HepG2 (cell line): ENCODE data around the gene CHPF. TPM values are rescaled to one million over a fixed set of nuclear protein-coding genes. Genes with fewer than 3 reads are reported as not detected.
A peak's percentile ranks its signal among the peaks of the same experiment; 100 is the strongest.

ENCODE experiments used
- ATRX ChIP-seq: sonication (generic); formaldehyde crosslinking; IDR thresholded peaks from 2 replicates; pipeline ENCODE4 v1.4.0; 2020; ENCODE audit warnings: missing genetic modification reagents, borderline replicate concordance
- BHLHE40 ChIP-seq: IDR thresholded peaks from 2 replicates; pipeline ENCODE4 v1.6.1; 2011; ENCODE audit warnings: low read length, improper control_type of control experiment
- CAMTA2 ChIP-seq: sonication (generic); formaldehyde crosslinking; IDR thresholded peaks from 2 replicates; pipeline ENCODE4 v1.4.0; 2020; ENCODE audit warnings: mild to moderate bottlenecking, missing genetic modification reagents, borderline replicate concordance
- CBFB ChIP-seq: sonication (generic); formaldehyde crosslinking; IDR thresholded peaks from 2 replicates; pipeline ENCODE4 v1.4.0; 2020; ENCODE audit warnings: missing genetic modification reagents
- FOXJ3 ChIP-seq: sonication (generic); formaldehyde crosslinking; IDR thresholded peaks from 2 replicates; pipeline ENCODE4 v1.4.0; 2020; ENCODE audit warnings: missing genetic modification reagents, mild to moderate bottlenecking, borderline replicate concordance
- ISL2 ChIP-seq: sonication (generic); formaldehyde crosslinking; IDR thresholded peaks from 2 replicates; pipeline ENCODE4 v1.5.0; 2020; ENCODE audit warnings: missing genetic modification reagents
- KLF15 ChIP-seq: sonication (generic); formaldehyde crosslinking; IDR thresholded peaks from 2 replicates; pipeline ENCODE4 v1.8.1; 2023; ENCODE audit warnings: borderline replicate concordance, mild to moderate bottlenecking, inconsistent platforms, missing genetic modification reagents, mixed read lengths
- PHF5A ChIP-seq: IDR thresholded peaks from one replicate; pipeline ENCODE4 v1.6.1; 2018; ENCODE audit warnings: low read depth, missing genetic modification reagents; ENCODE audit not compliant: unreplicated experiment
- TCF7L2 ChIP-seq: IDR thresholded peaks from 2 replicates; pipeline ENCODE4 v1.6.1; 2011; ENCODE audit warnings: mild to moderate bottlenecking, low read depth, low read length, moderate library complexity
- TFDP1 ChIP-seq: IDR thresholded peaks from 2 replicates; pipeline ENCODE4 v1.6.1; 2016; ENCODE audit warnings: missing compliant biosample characterization, missing genetic modification reagents, borderline replicate concordance
- ZFP36L1 ChIP-seq: sonication (generic); formaldehyde crosslinking; IDR thresholded peaks from 2 replicates; pipeline ENCODE4 v1.8.0; 2022; ENCODE audit warnings: mild to moderate bottlenecking, missing genetic modification reagents, moderate library complexity
- ZNF136 ChIP-seq: sonication (generic); formaldehyde crosslinking; IDR thresholded peaks from 2 replicates; pipeline ENCODE4 v1.8.1; 2022; ENCODE audit warnings: low read depth, mild to moderate bottlenecking, moderate library complexity, missing genetic modification reagents
- ZNF143 ChIP-seq: sonication (generic); formaldehyde crosslinking; IDR thresholded peaks from 2 replicates; pipeline ENCODE4 v1.4.0; 2020; ENCODE audit warnings: missing genetic modification reagents
- ZNF550 ChIP-seq: sonication (generic); formaldehyde crosslinking; IDR thresholded peaks from 2 replicates; pipeline ENCODE4 v1.4.0; 2020; ENCODE audit warnings: mild to moderate bottlenecking, missing genetic modification reagents, borderline replicate concordance
- ZNF567 ChIP-seq: sonication (generic); formaldehyde crosslinking; IDR thresholded peaks from 2 replicates; pipeline ENCODE4 v1.8.1; 2023; ENCODE audit warnings: mild to moderate bottlenecking, missing genetic modification reagents, borderline replicate concordance
- polyA plus RNA-seq, 8 experiments: library from polyadenylated mRNA; depleted of rRNA in 3 of 8; stranded (reverse) in 7 of 8; unstranded in 1 of 8; fragments of >200 nt; fragmentation: Illumina TruSeq in 4 of 8; extraction: Trizol in 4 of 8; gene quantifications; 2 replicates each; pipeline versions ENCODE4 v1.2.1 to v1.2.3, GENCODE V29; 2011 to 2016; ENCODE audit warnings: low read depth in 4 of 8, missing spikeins in 1 of 8, mixed read lengths in 1 of 8; ENCODE audit not compliant: insufficient read depth in 1 of 8
- total RNA-seq, 5 experiments: library from RNA; depleted of rRNA; stranded (reverse); fragments of >200 nt; fragmentation: Illumina TruSeq; extraction: Trizol; gene quantifications; 2 replicates each; pipeline ENCODE4 v1.2.3, GENCODE V29; 2016; ENCODE audit warnings: low read depth in 1 of 5
- TF ChIP-seq, protein P1 (sequence below): sonication (generic); formaldehyde crosslinking; IDR thresholded peaks from 2 replicates; pipeline ENCODE4 v1.5.1; 2020; ENCODE audit warnings: missing genetic modification reagents, mild to moderate bottlenecking, borderline replicate concordance
- TF ChIP-seq, protein P2 (sequence below): sonication (generic); formaldehyde crosslinking; IDR thresholded peaks from 2 replicates; pipeline ENCODE4 v1.8.0; 2022; ENCODE audit warnings: mild to moderate bottlenecking, missing genetic modification reagents; ENCODE audit not compliant: insufficient replicate concordance
- TF ChIP-seq, protein P3 (sequence below): sonication (generic); formaldehyde crosslinking; IDR thresholded peaks from 2 replicates; pipeline ENCODE4 v1.8.1; 2023; ENCODE audit warnings: mild to moderate bottlenecking, missing genetic modification reagents

CHPF gene
- total and polyA plus RNA-seq, 2 of the 13 experiments (the other 11 are each of a cell fraction or from before 2014, with no cell fraction given) = 79.6 to 111 TPM

DNA sequence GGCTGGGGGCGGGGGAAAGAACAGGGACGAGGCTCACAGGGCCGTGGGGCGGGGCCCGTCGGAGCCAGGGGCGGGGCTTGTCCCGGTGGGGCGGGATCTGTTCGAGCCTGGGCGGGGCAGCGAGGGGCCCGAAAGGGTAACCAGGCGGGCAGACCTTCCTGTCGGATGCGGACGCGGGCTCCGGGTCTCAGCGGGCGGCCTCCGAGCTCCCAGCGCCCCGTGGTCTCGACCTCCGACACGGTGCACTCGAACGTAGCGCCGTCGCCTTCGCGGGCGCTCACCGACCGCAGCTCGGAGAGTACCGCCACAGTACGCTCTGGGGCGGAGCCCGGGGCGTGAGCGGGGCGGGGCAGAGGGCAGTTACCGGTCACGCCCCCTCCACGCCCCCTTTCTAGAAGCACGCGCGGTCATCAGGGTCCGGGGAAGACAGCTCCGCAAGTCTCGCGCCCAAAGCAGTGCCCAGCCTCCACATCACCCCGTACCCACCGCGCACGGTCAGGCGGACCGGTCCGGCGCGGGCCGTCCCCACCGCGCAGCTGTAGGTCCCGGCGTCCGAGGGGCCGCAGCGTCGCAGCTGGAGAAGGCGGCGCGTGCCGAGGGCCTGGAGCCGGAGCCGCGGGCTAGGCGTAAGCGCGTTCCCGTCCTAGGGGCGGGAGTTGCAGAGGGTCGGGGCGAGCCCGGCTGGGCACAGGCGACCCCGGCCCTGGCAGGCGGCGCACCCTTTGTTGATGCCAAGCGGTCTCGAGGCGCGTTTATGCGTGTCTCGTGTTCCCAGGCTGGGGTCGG lies 9.0 kb upstream of the CHPF start (continued):
- TF ChIP-seq TFDP1 (CRISPR knock-in tag) (peak; percentile 84; the same call in 1 of the 2 replicates), FOXJ3 (CRISPR knock-in tag) (no peak), KLF15 (CRISPR knock-in tag) (peak; percentile 26; the same call in 1 of the 2 replicates), ISL2 (peak; percentile 60; the same call in 1 of the 2 replicates), CBFB (CRISPR knock-in tag) (peak; percentile 68), TCF7L2 (no peak), ZNF550 (CRISPR knock-in tag) (0 out of 2 replicates have a peak, but pooled peaks have one; percentile 20), ZNF143 (no peak; the same call in 1 of the 2 replicates), BHLHE40 (peak; percentile 61), ZNF136 (CRISPR knock-in tag) (no peak), ATRX (CRISPR knock-in tag) (no peak), CAMTA2 (CRISPR knock-in tag) (no peak), PHF5A (peak; percentile 14), ZNF567 (peak; percentile 82), ZFP36L1 (CRISPR knock-in tag) (0 out of 2 replicates have a peak, but pooled peaks have one; percentile 18)
- TF ChIP-seq, protein P1, sequence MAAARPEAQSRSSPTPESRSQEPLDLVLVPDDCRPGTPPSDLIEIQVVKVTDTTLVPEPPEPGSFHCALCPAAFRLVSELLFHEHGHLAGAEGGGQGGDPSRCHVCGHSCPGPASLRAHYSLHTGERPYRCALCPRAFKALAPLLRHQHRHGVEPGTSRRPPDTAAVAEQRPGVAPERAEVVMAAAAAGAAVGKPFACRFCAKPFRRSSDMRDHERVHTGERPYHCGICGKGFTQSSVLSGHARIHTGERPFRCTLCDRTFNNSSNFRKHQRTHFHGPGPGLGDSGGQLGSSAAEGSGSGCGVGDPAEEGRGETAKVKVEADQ (CRISPR knock-in tag) = no peak
- TF ChIP-seq, protein P2, sequence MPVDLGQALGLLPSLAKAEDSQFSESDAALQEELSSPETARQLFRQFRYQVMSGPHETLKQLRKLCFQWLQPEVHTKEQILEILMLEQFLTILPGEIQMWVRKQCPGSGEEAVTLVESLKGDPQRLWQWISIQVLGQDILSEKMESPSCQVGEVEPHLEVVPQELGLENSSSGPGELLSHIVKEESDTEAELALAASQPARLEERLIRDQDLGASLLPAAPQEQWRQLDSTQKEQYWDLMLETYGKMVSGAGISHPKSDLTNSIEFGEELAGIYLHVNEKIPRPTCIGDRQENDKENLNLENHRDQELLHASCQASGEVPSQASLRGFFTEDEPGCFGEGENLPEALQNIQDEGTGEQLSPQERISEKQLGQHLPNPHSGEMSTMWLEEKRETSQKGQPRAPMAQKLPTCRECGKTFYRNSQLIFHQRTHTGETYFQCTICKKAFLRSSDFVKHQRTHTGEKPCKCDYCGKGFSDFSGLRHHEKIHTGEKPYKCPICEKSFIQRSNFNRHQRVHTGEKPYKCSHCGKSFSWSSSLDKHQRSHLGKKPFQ (CRISPR knock-in tag) = peak; percentile 90
- TF ChIP-seq, protein P3, sequence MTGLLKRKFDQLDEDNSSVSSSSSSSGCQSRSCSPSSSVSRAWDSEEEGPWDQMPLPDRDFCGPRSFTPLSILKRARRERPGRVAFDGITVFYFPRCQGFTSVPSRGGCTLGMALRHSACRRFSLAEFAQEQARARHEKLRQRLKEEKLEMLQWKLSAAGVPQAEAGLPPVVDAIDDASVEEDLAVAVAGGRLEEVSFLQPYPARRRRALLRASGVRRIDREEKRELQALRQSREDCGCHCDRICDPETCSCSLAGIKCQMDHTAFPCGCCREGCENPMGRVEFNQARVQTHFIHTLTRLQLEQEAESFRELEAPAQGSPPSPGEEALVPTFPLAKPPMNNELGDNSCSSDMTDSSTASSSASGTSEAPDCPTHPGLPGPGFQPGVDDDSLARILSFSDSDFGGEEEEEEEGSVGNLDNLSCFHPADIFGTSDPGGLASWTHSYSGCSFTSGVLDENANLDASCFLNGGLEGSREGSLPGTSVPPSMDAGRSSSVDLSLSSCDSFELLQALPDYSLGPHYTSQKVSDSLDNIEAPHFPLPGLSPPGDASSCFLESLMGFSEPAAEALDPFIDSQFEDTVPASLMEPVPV (CRISPR knock-in tag) = no peak
